Kidney epithelial cell (primary cell): ENCODE measurements around the gene AEN. TPM values are rescaled to one million over a fixed set of nuclear protein-coding genes. Genes with fewer than 3 reads are reported as not detected.

Experiments
- DNase-seq: peaks from one replicate; pipeline ENCODE4 v3.0.0-alpha.2; 2010; ENCODE audit warnings: low read depth
- H3K27me3 ChIP-seq: 2 replicates; pipeline ENCODE4 v1.6.0; 2011; ENCODE audit warnings: low read length; ENCODE audit not compliant: control insufficient read depth, insufficient read depth
- H3K36me3 ChIP-seq: 2 replicates; pipeline ENCODE4 v1.5.1; 2011; ENCODE audit warnings: low read length; ENCODE audit not compliant: control insufficient read depth, insufficient read depth
- H3K4me3 ChIP-seq: 2 replicates; pipeline ENCODE4 v1.5.1; 2011; ENCODE audit warnings: low read depth, mild to moderate bottlenecking, control low read depth, low read length
- total RNA-seq: library from RNA; depleted of rRNA; stranded (reverse); fragments of >200 nt; gene quantifications from 2 replicates; pipeline ENCODE4 v1.2.3, GENCODE V29; 2015
- TF ChIP-seq, protein P1 (sequence below): IDR thresholded peaks from 2 replicates; pipeline ENCODE4 v1.5.1; 2011; ENCODE audit warnings: mild to moderate bottlenecking, moderate library complexity, low read length, control low read depth, inconsistent platforms; ENCODE audit not compliant: insufficient read depth, poor library complexity, severe bottlenecking

Gene AEN
- total RNA-seq, 1 donor from 2014 or later = 78.7 TPM

DNA sequence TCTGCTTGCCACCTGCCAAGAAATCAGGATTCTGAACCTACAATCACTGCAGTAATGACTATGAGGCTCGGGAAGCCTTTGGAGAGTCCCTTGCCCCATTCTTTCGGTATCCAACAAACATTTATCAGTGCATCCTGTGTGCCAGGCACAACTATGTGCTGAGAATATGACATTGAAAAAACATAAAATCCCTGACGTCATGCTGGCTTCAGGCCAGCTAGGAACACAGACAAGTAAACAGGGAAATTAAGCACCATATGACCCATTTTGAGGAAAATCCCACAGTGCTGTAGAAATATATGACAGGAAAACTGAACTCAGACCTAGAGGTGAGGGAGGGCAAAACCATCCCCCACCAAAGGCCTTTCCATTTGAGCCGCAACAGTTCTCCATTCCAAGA, 40.6 kb upstream of the AEN start:
- Histone ChIP-seq H3K4me3 (no peak overlapping the region), H3K36me3 (no peaks in the 10 kb centered on the region), H3K27me3 (no peaks in the 10 kb centered on the region)
- no peak for DNase-seq
- TF ChIP-seq, protein P1, sequence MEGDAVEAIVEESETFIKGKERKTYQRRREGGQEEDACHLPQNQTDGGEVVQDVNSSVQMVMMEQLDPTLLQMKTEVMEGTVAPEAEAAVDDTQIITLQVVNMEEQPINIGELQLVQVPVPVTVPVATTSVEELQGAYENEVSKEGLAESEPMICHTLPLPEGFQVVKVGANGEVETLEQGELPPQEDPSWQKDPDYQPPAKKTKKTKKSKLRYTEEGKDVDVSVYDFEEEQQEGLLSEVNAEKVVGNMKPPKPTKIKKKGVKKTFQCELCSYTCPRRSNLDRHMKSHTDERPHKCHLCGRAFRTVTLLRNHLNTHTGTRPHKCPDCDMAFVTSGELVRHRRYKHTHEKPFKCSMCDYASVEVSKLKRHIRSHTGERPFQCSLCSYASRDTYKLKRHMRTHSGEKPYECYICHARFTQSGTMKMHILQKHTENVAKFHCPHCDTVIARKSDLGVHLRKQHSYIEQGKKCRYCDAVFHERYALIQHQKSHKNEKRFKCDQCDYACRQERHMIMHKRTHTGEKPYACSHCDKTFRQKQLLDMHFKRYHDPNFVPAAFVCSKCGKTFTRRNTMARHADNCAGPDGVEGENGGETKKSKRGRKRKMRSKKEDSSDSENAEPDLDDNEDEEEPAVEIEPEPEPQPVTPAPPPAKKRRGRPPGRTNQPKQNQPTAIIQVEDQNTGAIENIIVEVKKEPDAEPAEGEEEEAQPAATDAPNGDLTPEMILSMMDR = no peak

DNA sequence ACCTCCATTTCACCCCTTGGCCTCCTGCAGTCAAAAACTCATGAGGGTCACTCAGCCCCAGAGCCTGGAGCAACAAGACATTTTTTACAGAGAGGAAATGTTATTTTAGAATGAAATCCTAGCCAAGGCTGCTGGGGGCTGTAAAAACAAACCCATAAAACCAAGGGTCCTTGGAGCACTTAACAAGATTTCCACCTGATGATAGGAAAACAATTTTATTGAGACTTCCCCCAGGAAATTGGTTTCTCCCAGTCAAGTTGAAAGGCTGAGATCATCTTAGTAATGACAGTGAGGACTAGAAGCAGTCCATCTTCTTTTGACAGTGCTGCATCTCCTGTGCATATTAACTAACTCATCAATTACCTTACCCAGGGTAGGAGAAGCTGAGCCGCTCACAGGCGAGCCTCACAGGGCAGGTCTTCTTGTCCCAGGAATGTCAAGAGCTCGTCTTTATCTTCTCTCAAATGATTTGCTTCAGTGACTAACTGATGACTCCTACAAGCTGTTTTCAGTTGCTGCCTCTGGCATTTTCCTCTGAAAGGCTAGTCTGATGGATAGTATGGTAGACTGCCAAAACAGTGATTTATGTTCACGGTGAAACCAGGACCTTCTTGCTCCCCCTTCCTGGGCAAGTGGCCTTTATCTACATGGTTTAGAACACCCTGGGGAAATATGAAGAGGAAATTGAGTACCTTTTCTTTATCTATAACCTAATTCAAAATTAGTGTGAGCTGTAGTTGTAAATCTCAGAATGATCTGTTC, 34.6 kb upstream of the AEN start:
- no peaks in the 10 kb centered on the region for H3K27me3 ChIP-seq
- H3K36me3 ChIP-seq = no peaks in the 10 kb centered on the region
- TF ChIP-seq, protein P1 = no peak
- DNase-seq = no peak
- no peak overlapping the region for H3K4me3 ChIP-seq

DNA sequence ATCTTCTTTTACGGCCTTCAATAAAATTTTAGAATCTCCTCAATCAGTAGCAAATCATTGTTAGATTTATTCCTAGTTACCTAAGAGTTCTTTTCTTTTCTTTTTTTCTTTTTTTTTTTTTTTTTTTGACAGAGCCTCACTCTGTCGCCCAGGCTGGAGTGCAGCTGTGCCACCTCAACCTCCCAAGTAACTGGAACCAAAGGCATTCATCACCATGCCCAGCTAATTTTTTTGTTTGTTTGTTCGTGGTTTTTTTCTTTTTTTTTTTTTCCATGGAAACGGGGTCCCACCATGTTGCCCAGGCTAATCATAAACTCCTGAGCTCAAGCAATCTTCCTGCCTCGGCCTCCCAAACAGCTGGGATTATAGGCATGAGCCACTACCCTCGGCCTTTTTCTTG, 30.4 kb upstream of the AEN start:
- TF ChIP-seq, protein P1 = no peak
- no peak for DNase-seq
- Histone ChIP-seq H3K27me3 (no peaks in the 10 kb centered on the region), H3K4me3 (no peak overlapping the region), H3K36me3 (no peaks in the 10 kb centered on the region)

DNA sequence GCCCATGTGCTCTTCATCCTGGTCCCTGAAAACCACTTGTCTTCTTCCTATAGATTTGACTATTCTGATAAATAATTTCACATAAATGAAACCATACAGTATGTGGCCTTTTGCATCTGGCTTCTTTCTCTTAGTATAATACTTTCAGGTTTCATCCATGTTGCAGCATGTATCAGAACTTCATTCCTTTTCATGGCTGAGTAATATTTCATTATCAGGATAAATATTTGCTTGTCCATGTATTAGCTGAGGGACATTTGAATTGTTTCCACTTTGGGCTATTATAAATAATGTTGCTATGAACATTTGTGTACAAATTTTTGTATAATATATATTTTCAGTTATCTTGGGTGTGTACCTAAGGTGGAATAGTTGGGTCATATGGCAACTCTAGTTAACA, 29.8 kb upstream of the AEN start:
- Histone ChIP-seq H3K36me3 (no peaks in the 10 kb centered on the region), H3K4me3 (no peak overlapping the region), H3K27me3 (no peaks in the 10 kb centered on the region)
- TF ChIP-seq, protein P1 = no peak
- DNase-seq = no peak

GRCh38 chr15:88603885-88604284, 17.3 kb upstream of the AEN start:
- Histone ChIP-seq H3K4me3 (no peak overlapping the region), H3K27me3 (peaks cover 43% of the 10 kb centered on the region), H3K36me3 (no peaks in the 10 kb centered on the region)
- TF ChIP-seq, protein P1 = no peak
- DNase-seq = no peak

DNA sequence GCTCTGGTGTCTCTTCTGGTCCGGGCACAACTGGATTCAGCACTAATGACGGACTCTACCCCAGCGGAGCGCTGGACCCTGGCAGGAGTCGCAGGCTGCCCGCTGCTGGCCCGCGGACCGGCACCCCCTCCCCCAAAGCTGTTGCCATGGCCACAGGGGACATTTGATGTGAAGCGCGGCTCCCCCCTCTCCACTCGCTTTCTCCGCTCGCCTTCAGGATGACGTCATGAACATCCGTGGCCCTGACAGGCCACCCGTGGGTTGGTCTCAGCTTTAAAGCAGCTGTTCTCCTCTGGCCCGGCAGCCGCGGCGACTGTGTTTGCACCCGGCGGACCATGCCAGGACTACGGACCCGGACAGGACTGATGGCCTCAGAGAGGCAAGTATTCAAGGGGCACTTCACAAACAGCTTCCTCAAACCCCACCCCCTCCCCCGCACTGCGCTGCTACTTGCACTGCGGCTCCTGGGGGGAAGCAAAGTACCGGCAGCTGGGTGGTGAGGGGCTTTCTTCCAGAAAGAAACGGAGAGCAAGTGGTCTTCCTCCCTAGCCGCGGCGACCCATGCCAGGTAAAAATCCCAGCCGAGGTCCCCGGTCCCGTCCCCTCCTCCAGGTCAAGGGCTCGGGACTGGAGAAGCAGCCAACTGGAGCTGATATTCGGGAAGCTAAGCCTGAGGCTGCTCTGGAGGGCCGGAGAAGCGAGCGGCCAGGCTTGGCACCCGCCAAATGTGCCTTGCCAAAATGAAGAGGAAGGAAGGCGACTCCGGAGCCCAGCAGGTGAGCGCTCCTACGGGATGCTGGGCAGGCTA, 16.6 kb upstream of the AEN start:
- Histone ChIP-seq H3K4me3 (no peak overlapping the region), H3K36me3 (no peaks in the 10 kb centered on the region), H3K27me3 (peaks cover 43% of the 10 kb centered on the region)
- TF ChIP-seq, protein P1 = no peak
- DNase-seq = no peak
